ENCODE measurements around the gene OR2J2.
"Not testable (repeated sequence)": the region's sequence is repeated elsewhere in the genome, so short reads cannot be mapped to it uniquely, and the experiment has no call there.

Gene OR2J2

DNA sequence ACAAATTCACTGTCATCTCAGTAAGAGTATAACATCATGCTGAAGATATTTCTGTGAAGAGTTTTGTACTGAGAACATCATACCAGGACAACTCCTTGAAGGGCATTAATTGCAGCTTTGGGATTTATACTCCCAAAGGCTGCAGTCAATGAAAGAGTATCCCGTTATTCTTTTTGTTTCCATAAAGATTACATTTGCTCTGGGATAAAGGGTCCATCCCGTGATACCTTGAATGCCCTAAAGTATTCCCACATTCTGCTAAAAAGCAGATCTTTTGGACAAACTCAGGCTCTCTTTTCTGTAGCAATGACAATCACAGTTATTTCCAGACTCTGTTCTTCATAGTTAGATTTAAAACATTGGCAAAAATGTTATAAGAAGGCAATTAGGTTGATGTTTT, at the start of gene OR2J2:
Gene OR2J2, plus strand, starts transcription at position 301 of the 400 bp plus-strand sequence. CDS start 2,729 bp downstream, outside the sequence.
- H3K4me3 Mint-ChIP-seq; H3K9me3 Mint-ChIP-seq; H3K4me1 Mint-ChIP-seq; H3K36me3 Mint-ChIP-seq (ENCODE audit: low read depth); DNase-seq; H3K27ac Mint-ChIP-seq: not testable (repeated sequence)
- H3K27me3 Mint-ChIP-seq (ENCODE audit: low read depth, poor library complexity), result peaks cover 15% of the 10 kb centered on the region

DNA sequence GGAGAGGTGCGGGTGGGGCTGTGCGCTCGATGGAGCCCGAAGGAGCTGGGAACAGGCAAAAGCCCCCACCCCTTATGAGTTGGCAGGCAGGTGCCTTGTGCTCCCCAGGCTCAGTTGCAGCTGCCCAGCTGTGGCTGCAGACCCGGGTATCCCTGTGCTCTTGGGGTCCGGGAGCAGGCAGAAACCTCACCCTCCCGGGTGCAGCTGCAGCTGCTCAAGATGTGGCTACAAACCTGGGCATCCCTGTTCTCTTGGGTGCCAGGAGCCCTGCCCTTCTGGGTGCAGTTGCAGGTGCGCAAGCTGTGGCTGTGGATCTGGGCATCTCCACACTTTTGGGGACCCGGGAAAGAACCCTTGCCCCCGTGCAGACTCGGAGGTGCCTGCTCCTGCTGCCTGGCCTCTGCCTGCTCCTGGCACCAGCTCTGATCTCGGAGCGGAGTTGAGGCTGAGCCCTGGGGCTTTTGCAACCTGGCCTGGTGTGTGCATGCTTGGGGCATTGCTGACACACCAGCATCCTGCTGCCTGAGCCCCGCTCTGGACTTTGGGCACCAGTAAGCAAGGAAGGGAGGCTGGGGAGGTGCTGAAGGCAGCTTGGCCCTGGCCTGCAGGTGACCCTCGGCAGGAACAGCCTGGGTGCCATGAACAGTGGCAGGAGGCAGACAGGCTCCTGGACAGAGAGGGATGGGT, 41.2 kb upstream of the OR2J2 start:
- no peaks in the 10 kb centered on the region for H3K9me3 Mint-ChIP-seq
- H3K4me3 Mint-ChIP-seq, result no peak overlapping the region
- H3K4me1 Mint-ChIP-seq, result no peaks in the 10 kb centered on the region
- no peak overlapping the region for H3K27ac Mint-ChIP-seq
- DNase-seq, result no peak
- H3K27me3 Mint-ChIP-seq (ENCODE audit: low read depth, poor library complexity), result peaks cover 15% of the 10 kb centered on the region
- no peaks in the 10 kb centered on the region for H3K36me3 Mint-ChIP-seq (ENCODE audit: low read depth)
- TF ChIP-seq, protein P1, sequence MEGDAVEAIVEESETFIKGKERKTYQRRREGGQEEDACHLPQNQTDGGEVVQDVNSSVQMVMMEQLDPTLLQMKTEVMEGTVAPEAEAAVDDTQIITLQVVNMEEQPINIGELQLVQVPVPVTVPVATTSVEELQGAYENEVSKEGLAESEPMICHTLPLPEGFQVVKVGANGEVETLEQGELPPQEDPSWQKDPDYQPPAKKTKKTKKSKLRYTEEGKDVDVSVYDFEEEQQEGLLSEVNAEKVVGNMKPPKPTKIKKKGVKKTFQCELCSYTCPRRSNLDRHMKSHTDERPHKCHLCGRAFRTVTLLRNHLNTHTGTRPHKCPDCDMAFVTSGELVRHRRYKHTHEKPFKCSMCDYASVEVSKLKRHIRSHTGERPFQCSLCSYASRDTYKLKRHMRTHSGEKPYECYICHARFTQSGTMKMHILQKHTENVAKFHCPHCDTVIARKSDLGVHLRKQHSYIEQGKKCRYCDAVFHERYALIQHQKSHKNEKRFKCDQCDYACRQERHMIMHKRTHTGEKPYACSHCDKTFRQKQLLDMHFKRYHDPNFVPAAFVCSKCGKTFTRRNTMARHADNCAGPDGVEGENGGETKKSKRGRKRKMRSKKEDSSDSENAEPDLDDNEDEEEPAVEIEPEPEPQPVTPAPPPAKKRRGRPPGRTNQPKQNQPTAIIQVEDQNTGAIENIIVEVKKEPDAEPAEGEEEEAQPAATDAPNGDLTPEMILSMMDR (IDR thresholded peaks at IDR 0.05), result no peak

DNA sequence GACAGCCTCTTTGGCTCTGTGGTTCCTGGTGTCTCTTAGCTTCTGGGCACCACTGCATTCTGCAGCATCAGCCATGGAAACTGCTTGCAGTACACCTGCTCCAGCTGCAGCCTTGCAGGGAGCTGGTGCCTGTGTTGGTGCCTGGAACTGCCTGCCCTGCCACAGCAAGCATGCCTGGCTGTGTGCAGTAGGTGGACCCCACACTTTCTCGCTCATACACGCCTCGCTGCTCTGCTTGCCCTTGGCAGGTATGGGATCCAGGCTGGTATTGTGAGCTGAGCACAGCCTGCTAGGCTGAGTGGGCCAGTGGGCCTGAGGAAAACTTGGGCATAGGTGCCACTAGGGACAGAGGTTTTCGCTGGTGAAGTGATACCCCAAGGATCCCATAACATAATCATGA, 40.1 kb upstream of the OR2J2 start:
- Mint-ChIP-seq H3K4me3 (no peak overlapping the region), H3K36me3 (ENCODE audit: low read depth) (no peaks in the 10 kb centered on the region), H3K9me3 (no peaks in the 10 kb centered on the region), H3K27me3 (ENCODE audit: low read depth, poor library complexity) (peaks cover 15% of the 10 kb centered on the region), H3K27ac (no peak overlapping the region), H3K4me1 (no peaks in the 10 kb centered on the region)
- DNase-seq, result no peak
- TF ChIP-seq, protein P1 (IDR thresholded peaks at IDR 0.05), result no peak

DNA sequence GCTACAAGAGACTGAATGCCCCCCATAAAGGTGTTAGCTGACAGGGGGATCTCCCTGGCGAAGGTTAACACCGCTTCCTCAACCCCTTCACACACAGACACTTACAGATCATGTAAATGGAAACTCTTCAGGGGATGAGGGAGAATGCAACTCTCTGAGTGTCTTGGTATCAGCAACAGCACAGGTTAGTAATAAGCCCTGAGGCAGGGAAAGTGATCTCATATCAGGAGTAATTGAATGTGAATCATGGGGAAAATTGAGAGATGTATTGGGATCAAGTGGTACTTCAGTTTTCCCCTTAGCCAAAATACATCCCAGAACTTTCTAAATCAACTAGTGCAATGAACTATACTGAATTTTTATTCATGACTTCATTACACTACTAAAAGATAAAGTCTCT, 39.0 kb upstream of the OR2J2 start:
- H3K27ac Mint-ChIP-seq, result no peak overlapping the region

DNA sequence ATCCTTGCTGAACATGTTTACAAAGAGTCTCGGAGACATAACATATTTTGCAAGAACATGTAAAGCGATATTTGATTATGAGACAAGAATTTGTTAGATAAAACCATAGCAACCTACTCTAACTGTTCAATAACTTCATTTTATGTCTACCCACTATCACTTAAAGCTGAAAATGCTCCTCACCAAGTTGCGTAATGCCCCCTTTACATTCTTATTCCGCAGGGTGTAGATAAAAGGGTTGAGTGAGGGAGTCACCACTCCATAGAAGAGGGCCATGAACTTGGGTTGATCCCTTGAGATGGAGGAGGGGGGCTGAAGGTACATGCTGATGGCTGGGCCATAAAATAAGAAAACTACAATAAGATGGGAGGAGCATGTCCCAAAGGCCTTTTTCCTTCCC, 33.0 kb upstream of the OR2J2 start:
- no peaks in the 10 kb centered on the region for H3K4me1 Mint-ChIP-seq
- no peak overlapping the region for H3K27ac Mint-ChIP-seq
- H3K9me3 Mint-ChIP-seq, result peaks cover 8% of the 10 kb centered on the region
- no peak overlapping the region for H3K4me3 Mint-ChIP-seq
- TF ChIP-seq, protein P1 (IDR thresholded peaks at IDR 0.05), result no peak
- DNase-seq, result no peak
- no peaks in the 10 kb centered on the region for H3K27me3 Mint-ChIP-seq (ENCODE audit: low read depth, poor library complexity)
- H3K36me3 Mint-ChIP-seq (ENCODE audit: low read depth), result no peaks in the 10 kb centered on the region

More for the DNA sequence above, 39.0 kb upstream of the OR2J2 start:
- H3K4me3 Mint-ChIP-seq, result no peak overlapping the region
- H3K4me1 Mint-ChIP-seq, result no peaks in the 10 kb centered on the region
- H3K9me3 Mint-ChIP-seq, result no peaks in the 10 kb centered on the region
- TF ChIP-seq, protein P1 (IDR thresholded peaks at IDR 0.05), result no peak
- H3K27me3 Mint-ChIP-seq (ENCODE audit: low read depth, poor library complexity), result peaks cover 15% of the 10 kb centered on the region
- no peaks in the 10 kb centered on the region for H3K36me3 Mint-ChIP-seq (ENCODE audit: low read depth)
- no peak for DNase-seq

DNA sequence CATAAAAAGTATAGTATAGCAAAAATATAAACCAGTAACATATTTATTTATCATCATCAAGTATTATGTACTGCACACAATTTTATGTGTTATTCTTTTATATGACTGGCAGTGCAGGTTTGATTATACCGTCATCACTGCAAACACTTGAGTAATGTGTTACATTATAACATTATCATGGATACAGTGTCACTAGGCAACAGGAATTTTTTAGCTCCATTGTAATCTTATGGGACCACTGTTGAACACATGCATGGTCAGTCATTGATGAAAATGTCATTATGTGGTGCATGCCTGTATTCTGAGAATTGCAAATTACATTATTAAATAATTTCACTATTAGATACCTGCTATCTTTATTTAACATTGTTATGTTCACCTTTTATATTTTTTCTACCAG, 29.1 kb upstream of the OR2J2 start:
- TF ChIP-seq, protein P1 (IDR thresholded peaks at IDR 0.05), result no peak
- Mint-ChIP-seq H3K27ac (no peak overlapping the region), H3K4me1 (no peaks in the 10 kb centered on the region)

More for the DNA sequence above, 29.1 kb upstream of the OR2J2 start:
- peaks cover 24% of the 10 kb centered on the region for H3K9me3 Mint-ChIP-seq
- no peak overlapping the region for H3K4me3 Mint-ChIP-seq
- DNase-seq, result no peak
- H3K36me3 Mint-ChIP-seq (ENCODE audit: low read depth), result no peaks in the 10 kb centered on the region
- no peaks in the 10 kb centered on the region for H3K27me3 Mint-ChIP-seq (ENCODE audit: low read depth, poor library complexity)
